GM18861 (cell line): ENCODE data around the gene SCAF1.

ENCODE experiments used
- ATAC-seq: cut with Tn5 transposase; IDR thresholded peaks from one replicate; pipeline ENCODE4 v1.9.1; 2021; ENCODE audit not compliant: unreplicated experiment

Gene SCAF1

DNA sequence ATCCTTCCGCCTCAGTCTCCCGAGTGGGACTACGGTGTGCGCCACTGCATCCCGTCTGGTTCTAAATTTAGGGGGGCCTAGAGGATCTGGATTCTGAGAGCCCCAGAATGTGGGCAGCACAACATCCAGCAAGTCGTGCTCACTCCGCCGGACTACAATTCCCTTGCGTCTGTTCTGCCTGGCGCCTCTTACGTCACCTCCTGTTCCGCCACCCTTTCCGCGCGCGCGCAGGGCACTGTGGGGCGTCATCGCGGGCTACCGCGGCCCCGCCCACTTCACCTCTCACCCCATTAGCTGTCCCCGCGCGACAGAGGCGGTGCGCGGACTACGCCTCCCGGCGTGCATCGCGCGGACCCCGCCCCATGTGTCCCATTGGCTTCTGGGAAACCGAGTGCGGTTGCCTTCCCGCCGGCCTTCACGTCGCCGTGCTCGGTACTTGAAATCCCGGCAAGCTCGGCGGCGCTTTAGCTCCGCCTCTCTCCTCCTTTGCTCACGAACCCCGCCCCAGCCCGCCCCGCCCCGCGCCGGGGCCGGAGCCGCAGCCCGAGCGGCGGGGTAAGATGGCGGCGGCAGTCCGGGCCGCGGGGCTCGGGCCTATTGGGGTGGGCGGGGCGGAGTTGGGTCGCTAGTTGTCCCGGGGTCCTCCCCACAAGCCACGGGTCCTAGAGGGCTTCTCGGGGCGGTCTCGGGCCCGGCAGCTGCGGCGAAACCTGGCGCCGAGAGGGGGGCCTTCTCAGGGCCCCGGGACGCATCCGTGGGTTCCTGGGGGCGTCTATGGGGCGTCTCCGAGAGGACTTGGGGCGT, at the start of gene SCAF1:
Gene SCAF1 (plus strand): TSS at position 522 of the 804 bp plus-strand sequence. CDS start 2,818 bp downstream, outside the sequence.
- peak; percentile 50 for ATAC-seq

DNA sequence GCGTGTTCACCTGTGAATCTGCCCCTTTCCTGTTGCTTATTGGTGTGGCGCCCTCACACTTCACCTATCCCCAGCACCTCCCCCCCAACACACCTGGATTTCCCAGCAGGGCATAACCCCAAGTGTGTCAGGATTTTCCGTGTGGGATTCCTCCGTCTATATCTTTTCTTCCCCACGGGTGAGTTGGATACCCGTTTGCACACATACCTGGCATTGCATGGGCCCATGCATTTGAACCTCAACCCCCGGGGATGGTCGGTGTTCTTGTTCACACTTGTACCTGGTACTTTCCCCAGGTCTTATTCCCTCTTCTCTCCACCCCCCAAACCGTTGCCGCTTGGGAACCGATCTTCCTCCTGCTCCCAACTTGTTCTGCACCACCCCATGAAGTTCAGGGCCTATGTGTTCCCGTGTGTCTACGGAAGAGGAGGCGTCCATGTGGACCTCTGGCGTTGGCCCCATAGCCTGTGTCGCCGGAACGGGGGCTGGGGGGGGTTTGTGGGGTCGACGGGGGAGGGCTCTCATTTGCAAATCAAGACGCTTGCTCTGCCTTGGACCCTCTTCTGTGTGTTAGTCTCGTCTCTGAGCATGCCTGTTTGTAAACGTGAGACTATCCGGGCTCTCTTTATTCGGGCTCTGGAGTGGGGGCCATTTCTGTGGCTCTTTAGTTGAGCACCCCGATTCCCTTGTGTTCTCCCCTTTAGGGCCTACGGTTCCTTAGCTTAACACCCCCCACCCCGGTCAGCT, 49.4 kb upstream of the SCAF1 start:
- no peak for ATAC-seq

- peak; percentile 29 for ATAC-seq
Observed at GRCh38 chr19:49593233-49594113, 48.5 kb upstream of the SCAF1 start.

DNA sequence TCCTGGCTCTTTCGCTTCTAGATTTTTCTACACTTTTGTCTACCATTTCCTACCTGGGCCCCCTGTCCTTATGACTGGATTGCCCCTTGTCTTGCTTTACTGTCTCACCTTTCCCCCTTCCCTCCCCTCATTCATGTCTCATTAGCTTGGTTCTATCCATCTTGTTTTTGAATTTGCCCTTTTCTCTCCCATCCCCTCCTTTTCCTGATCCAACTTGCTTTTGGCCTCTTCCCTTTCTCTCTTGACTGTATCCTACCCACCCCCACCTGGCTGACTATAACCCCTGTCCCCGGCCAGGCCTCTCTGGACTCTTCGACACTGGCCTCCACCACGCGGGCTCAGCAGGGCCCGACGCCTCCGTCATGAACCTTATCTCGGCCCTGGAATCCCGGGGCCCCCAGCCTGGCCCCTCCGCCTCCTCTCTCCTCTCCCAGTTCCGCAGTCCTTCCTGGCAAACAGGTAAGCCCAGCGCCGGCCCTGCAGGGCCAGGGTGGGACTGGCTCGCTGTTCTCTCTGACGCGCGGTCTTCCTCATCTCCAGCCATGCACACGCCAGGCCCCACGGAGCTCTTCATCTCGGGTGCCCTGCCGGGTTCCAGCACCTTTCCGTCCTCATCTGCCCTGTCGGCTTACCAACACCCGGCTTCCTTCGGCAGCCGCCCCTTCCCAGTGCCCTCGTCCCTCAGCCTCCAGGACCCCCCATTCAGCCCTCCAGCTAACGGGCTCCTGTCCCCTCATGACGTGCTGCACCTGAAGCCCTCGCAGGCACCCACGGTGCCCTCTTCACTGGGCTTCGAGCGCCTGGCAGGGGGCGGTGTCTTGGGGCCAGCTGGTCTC, 47.6 kb upstream of the SCAF1 start:
- ATAC-seq, result no peak

GRCh38 chr19:49594993-49595818, 46.8 kb upstream of the SCAF1 start:
- no peak for ATAC-seq

- ATAC-seq, result no peak
Observed at GRCh38 chr19:49595819-49596404, 46.1 kb upstream of the SCAF1 start.

GRCh38 chr19:49596407-49596806, 45.6 kb upstream of the SCAF1 start:
- ATAC-seq, result no peak

DNA sequence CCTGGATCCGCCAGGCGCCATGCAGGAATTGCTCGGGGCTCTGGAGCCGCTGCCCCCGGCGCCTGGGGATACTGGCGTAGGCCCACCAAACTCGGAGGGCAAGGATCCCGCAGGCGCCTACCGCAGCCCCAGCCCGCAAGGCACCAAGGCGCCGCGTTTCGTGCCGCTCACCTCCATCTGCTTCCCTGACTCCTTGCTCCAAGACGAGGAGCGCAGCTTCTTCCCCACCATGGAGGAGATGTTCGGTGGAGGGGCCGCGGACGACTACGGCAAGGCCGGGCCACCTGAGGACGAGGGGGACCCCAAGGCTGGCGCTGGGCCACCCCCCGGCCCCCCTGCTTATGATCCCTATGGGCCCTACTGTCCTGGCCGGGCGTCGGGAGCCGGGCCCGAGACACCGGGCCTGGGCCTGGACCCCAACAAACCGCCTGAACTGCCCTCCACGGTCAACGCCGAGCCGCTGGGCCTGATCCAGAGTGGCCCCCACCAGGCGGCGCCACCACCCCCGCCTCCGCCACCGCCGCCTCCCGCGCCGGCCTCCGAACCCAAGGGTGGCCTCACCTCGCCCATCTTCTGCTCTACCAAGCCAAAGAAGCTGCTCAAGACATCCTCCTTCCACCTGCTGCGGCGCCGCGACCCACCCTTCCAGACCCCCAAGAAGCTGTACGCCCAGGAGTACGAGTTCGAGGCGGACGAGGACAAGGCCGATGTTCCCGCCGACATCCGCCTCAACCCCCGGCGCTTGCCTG, 44.9 kb upstream of the SCAF1 start:
- ATAC-seq, result no peak

DNA sequence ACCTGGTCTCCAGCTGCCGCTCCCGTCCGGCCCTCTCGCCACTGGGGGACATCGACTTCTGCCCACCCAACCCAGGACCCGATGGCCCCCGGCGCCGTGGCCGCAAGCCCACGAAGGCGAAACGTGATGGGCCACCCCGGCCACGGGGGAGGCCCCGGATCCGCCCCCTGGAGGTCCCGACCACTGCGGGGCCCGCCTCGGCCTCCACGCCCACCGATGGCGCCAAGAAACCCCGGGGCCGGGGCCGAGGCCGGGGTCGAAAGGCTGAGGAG, 44.4 kb upstream of the SCAF1 start:
- no peak for ATAC-seq

DNA sequence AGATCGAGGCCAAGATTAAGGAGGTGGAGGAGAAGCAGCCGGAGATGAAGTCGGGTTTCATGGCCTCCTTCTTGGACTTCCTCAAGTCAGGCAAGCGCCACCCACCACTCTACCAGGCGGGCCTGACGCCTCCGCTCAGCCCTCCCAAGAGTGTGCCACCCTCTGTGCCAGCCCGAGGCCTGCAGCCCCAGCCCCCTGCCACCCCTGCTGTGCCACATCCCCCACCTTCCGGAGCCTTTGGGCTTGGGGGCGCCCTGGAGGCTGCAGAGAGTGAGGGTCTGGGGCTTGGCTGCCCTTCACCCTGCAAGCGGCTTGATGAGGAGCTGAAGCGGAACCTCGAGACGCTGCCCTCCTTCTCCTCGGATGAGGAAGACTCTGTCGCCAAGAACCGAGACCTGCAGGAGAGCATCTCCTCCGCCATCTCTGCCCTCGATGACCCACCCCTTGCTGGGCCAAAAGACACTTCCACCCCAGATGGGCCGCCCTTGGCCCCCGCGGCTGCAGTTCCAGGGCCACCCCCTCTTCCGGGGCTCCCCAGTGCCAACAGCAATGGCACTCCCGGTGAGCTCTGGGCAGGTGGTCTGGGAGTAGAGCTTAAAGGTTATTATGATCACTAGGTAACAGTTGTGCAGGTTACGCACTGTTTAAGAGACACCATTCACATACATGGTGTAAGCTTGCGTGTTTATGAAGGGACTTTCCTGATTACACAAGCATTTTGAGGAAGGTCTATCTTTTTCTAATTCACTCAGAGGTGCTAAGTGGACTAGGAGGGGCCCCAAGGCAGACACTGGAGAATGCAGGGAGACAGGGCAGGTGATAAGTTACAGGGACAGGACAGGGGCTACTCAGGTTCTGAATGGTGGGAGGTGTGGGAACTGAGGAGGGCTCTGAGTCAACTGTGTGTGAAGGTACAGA, 42.4 kb upstream of the SCAF1 start:
- no peak for ATAC-seq

DNA sequence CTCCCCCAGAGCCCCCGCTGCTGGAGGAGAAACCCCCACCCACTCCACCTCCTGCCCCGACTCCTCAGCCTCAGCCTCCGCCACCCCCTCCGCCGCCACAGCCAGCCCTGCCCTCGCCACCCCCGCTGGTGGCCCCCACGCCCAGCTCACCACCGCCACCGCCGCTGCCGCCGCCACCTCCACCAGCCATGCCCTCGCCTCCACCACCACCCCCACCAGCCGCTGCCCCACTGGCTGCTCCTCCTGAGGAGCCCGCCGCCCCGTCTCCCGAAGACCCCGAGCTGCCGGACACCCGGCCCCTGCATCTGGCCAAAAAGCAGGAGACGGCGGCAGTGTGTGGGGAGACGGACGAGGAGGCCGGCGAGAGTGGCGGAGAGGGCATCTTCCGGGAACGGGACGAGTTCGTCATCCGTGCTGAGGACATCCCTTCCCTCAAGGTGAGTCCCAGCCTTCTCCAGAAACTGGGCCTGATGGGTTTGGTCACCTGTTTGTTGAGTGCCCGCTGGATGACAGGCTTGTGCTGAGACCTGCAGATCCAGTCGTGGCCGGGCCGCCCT, 40.4 kb upstream of the SCAF1 start:
- no peak for ATAC-seq

GRCh38 chr19:49602806-49603205, 39.2 kb upstream of the SCAF1 start:
- no peak for ATAC-seq

DNA sequence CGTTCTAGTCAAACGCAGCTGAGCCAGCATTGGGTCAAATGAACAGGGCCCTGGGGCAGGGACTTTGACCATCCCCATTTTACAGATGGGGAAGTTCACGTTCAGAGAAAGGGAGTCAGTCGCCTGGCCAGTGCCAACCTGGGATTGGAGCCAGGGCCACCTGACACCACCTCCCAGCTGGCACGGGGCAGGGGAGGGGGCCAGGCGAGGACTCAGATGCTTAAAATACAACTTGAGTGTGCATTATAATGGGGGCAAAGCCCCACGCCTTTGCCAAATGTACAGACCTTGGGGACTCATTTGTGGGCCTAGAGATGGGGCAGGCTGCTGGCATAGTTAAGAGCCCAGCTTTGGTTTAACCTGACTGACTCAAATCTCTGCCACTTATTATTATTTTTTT, 36.4 kb upstream of the SCAF1 start:
- ATAC-seq, result no peak

DNA sequence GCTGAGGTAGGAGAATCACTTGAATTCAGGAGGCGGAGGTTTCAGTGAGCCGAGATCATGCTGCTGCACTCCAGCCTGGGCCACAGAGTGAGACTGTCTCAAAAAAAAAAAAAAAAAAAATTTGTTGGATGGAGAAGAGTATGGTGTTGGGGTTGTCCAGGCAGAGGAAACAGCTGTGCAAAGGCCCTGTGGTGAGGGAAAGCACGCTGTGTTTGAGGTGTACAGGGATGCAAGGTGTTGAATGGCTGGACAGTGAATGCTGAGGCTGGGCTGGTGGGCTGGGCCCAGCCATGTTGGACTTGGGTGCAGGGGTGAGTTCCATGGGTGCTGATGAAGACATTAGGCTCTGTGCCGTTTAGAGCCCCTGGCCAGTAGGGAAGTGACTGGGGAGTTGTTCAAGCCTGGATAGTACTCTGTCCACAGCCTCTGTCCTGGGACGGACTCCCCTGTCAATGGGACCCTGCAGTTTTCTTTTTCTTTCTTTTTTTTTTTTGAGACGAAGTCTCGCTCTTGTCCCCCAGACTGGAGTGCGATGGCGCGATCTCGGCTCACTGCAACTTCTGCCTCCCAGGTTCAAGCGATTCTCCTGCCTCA, 32.4 kb upstream of the SCAF1 start:
- ATAC-seq, result no peak

GRCh38 chr19:49613374-49613773, 28.6 kb upstream of the SCAF1 start:
- no peak for ATAC-seq

GRCh38 chr19:49614096-49614833, 27.7 kb upstream of the SCAF1 start:
- ATAC-seq, result no peak
